Keratinocyte (primary cell): ENCODE data around the gene FXYD2. TPM values are rescaled to one million over a fixed set of nuclear protein-coding genes. Genes with fewer than 3 reads are reported as not detected.

ENCODE experiments used
- DNase-seq: peaks from one replicate; pipeline ENCODE4 v3.0.0-alpha.2; 2011; ENCODE audit warnings: low read depth, missing footprints, low spot score
- FAIRE-seq: peaks from 2 replicates; lab custom pipeline; 2011; peaks lifted over from hg19 to GRCh38; lab: Jason Lieb, UNC
- H2AFZ ChIP-seq: 2 replicates; pipeline ENCODE4 v1.6.0; 2012; ENCODE audit warnings: low read length, control low read depth, inconsistent platforms; ENCODE audit not compliant: control insufficient read depth
- H3K27ac ChIP-seq: 2 replicates; pipeline ENCODE4 v1.5.1; 2011; ENCODE audit warnings: low read length; ENCODE audit not compliant: control insufficient read depth, insufficient read depth
- H3K27me3 ChIP-seq: 3 replicates; pipeline ENCODE4 v1.6.0; 2011; ENCODE audit warnings: low read length; ENCODE audit not compliant: control insufficient read depth, insufficient read depth; ENCODE audit errors: extremely low read depth
- H3K36me3 ChIP-seq, 2 experiments: 2 replicates in 1 of 2; 3 replicates in 1 of 2; pipeline ENCODE4 v1.5.1; 2011; ENCODE audit warnings: low read length in 2 of 2, mild to moderate bottlenecking in 1 of 2; ENCODE audit not compliant: control insufficient read depth in 2 of 2, insufficient read depth in 2 of 2; ENCODE audit errors: extremely low read depth in 1 of 2
- H3K4me1 ChIP-seq: 3 replicates; pipeline ENCODE4 v1.5.1; 2011; ENCODE audit warnings: low read length; ENCODE audit not compliant: control insufficient read depth, insufficient read depth; ENCODE audit errors: extremely low read depth
- H3K4me2 ChIP-seq: 3 replicates; pipeline ENCODE4 v1.6.0; 2011; ENCODE audit warnings: low read depth, low read length; ENCODE audit not compliant: control insufficient read depth, insufficient read depth; ENCODE audit errors: extremely low read depth
- H3K4me3 ChIP-seq, 3 experiments: fragments of 200-600 bp in 1 of 3; sonication (generic) in 1 of 3; 2 replicates in 2 of 3; 3 replicates in 1 of 3; pipeline ENCODE4 v1.5.1; 2011 to 2016; ENCODE audit warnings: low read length in 3 of 3, mild to moderate bottlenecking in 3 of 3, control low read depth in 2 of 3, inconsistent platforms in 1 of 3, low read depth in 1 of 3, mixed read lengths in 1 of 3, mixed run types in 1 of 3, moderate library complexity in 1 of 3; ENCODE audit not compliant: control insufficient read depth in 2 of 3, insufficient read depth in 2 of 3; ENCODE audit errors: extremely low read depth in 1 of 3
- H3K79me2 ChIP-seq: 2 replicates; pipeline ENCODE4 v1.6.0; 2012; ENCODE audit warnings: low read length; ENCODE audit not compliant: control insufficient read depth, insufficient read depth
- H3K9ac ChIP-seq: 3 replicates; pipeline ENCODE4 v1.6.0; 2011; ENCODE audit warnings: low read length; ENCODE audit not compliant: control insufficient read depth, insufficient read depth; ENCODE audit errors: extremely low read depth
- H3K9me1 ChIP-seq: 3 replicates; pipeline ENCODE4 v1.6.0; 2011; ENCODE audit warnings: low read length; ENCODE audit not compliant: control insufficient read depth, insufficient read depth; ENCODE audit errors: extremely low read depth
- H3K9me3 ChIP-seq: 2 replicates; pipeline ENCODE4 v1.5.1; 2012; ENCODE audit warnings: low read depth, low read length; ENCODE audit not compliant: control insufficient read depth
- H4K20me1 ChIP-seq: 3 replicates; pipeline ENCODE4 v1.6.0; 2011; ENCODE audit warnings: low read length; ENCODE audit not compliant: control insufficient read depth, insufficient read depth; ENCODE audit errors: extremely low read depth
- CTCF ChIP-seq, 3 experiments: IDR thresholded peaks in 1 of 3; conservative IDR thresholded peaks in 1 of 3; optimal IDR thresholded peaks in 1 of 3; 2 replicates in 2 of 3; 3 replicates in 1 of 3; pipeline versions ENCODE3 to v1.5.1; 2011; ENCODE audit warnings: low read length in 3 of 3, mild to moderate bottlenecking in 3 of 3, moderate library complexity in 2 of 3, control low read depth in 1 of 3, inconsistent platforms in 1 of 3; ENCODE audit not compliant: insufficient read depth in 2 of 3; ENCODE audit errors: extremely low read depth in 1 of 3
- EZH2 ChIP-seq: IDR thresholded peaks from one replicate; pipeline ENCODE4 v1.6.1; 2012; ENCODE audit warnings: inconsistent platforms, mild to moderate bottlenecking, low read length, moderate library complexity
- dilution Hi-C: fragments of 300-500 bp; cut with MboI; formaldehyde crosslinking; loops from one replicate; pipeline ENCODE4 v1.7.0; 2020; ENCODE audit warnings: low sequenced_read_pairs; ENCODE audit not compliant: extremely low pct_ligation_motif_present
- polyA plus RNA-seq, 5 experiments: library from polyadenylated mRNA; depleted of rRNA in 3 of 5; stranded (reverse) in 3 of 5; stranded (forward) in 1 of 5; unstranded in 1 of 5; fragments of >200 nt; gene quantifications; 1 replicate in 1 of 5; 2 replicates in 3 of 5; 3 replicates in 1 of 5; pipeline versions ENCODE4 v1.2.1 to v1.2.3, GENCODE V29; 2011 to 2012; ENCODE audit warnings: missing spikeins in 2 of 5, low read depth in 1 of 5, low replicate concordance in 1 of 5

FXYD2 gene
- polyA plus RNA-seq, 1 donor (not counting 4 experiments of a cell fraction or from before 2014, with no cell fraction given): not detected

GRCh38 chr11:117772360-117772759, 52.2 kb downstream of the FXYD2 start:
- Histone ChIP-seq H3K4me3 (no peak overlapping the region), H3K79me2 (no peaks in the 10 kb centered on the region), H4K20me1 (peaks cover 3% of the 10 kb centered on the region), H2AFZ (no peak overlapping the region), H3K27ac (no peak overlapping the region), H3K9ac (no peak overlapping the region), H3K9me3 (no peaks in the 10 kb centered on the region), H3K4me1 (no peaks in the 10 kb centered on the region), H3K36me3 (no peaks in the 10 kb centered on the region), H3K4me2 (no peak overlapping the region), H3K27me3 (peaks cover 6% of the 10 kb centered on the region), H3K9me1 (no peaks in the 10 kb centered on the region)
- DNase-seq (no peak), FAIRE-seq (no peak)
- no peak for TF ChIP-seq CTCF (optimal IDR thresholded peaks at IDR 0.05 in 1 of 3, IDR thresholded peaks at IDR 0.05 in 1 of 3, conservative IDR thresholded peaks at IDR 0.05 in 1 of 3; ENCODE audit: extremely low read depth in 1 of 3, insufficient read depth in 2 of 3, low read length in 3 of 3)
- TF ChIP-seq EZH2: no peak
- dilution Hi-C loops: no loop called here

- no peaks in the 10 kb centered on the region for H3K79me2 ChIP-seq
- FAIRE-seq: no peak
- TF ChIP-seq CTCF (optimal IDR thresholded peaks at IDR 0.05 in 1 of 3, IDR thresholded peaks at IDR 0.05 in 1 of 3, conservative IDR thresholded peaks at IDR 0.05 in 1 of 3; ENCODE audit: extremely low read depth in 1 of 3, insufficient read depth in 2 of 3, low read length in 3 of 3): no peak
- TF ChIP-seq EZH2: no peak
Observed at GRCh38 chr11:117771841-117772240, 52.7 kb downstream of the FXYD2 start.

More at GRCh38 chr11:117771841-117772240, 52.7 kb downstream of the FXYD2 start:
- Histone ChIP-seq H3K9me1 (no peaks in the 10 kb centered on the region), H3K4me3 (no peak overlapping the region), H3K9me3 (no peaks in the 10 kb centered on the region), H3K4me1 (no peaks in the 10 kb centered on the region), H4K20me1 (peaks cover under 1% of the 10 kb centered on the region), H3K4me2 (no peak overlapping the region), H3K9ac (no peak overlapping the region), H3K27me3 (peaks cover 6% of the 10 kb centered on the region), H3K36me3 (no peaks in the 10 kb centered on the region), H3K27ac (no peak overlapping the region), H2AFZ (no peak overlapping the region)
- no peak for DNase-seq
- dilution Hi-C loops: no loop called here
